NT2/D1 (cell line): ENCODE data around the gene RASGEF1B.

Experiments used
- SUZ12 ChIP-seq: IDR thresholded peaks from 2 replicates; pipeline ENCODE4 v1.6.1; 2011; ENCODE audit not compliant: insufficient read length, insufficient read depth; ENCODE audit errors: extremely low read depth
- YY1 ChIP-seq: IDR thresholded peaks from 2 replicates; pipeline ENCODE4 v1.6.1; 2011; ENCODE audit not compliant: insufficient read length, insufficient read depth
- ZNF274 ChIP-seq: IDR thresholded peaks from 2 replicates; pipeline ENCODE4 v1.6.1; 2011; ENCODE audit warnings: mild to moderate bottlenecking, low read depth, low read length

DNA sequence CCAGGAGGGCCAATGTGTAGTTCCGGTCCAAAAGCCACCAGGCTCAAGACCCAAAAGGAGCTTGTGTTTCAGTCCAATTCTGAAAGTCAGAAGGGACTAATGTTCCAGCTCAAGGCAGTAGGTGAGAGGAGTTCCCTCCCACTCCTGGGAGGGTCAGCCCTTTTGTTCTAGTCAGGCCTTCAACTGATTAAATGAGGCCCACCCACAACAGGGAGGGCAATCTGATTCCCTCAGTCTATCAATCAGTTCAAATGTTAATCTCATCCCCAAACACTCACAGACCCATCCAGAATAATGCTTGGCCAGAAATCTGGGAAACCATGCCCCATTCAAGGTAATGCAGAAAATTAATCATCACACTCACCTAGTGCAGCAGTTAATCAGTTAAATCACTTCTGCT lies 35.8 kb upstream of the RASGEF1B start:
- TF ChIP-seq SUZ12 (no peak), ZNF274 (no peak), YY1 (no peak)
